GM12878 (cell line): ENCODE data around the gene ANKRD13D. TPM values are rescaled to one million over a fixed set of nuclear protein-coding genes. Genes with fewer than 3 reads are reported as not detected.

Experiments used
- ATAC-seq: fragments of 200-7000 bp; cut with Tn5 transposase; 3 replicates; pipeline ENCODE4 v1.9.1; 2020; ENCODE audit warnings: mild to moderate bottlenecking, moderate library complexity
- BruUV-seq: library from RNA; stranded (reverse); fragments of 400-500 nt; replicated peaks from 2 replicates; lab custom pipeline; 2021; lab: Mats Ljungman, UMichigan
- CTCF ChIA-PET: fragments of 300-600 bp; sonication (Branson Sonifier 250); formaldehyde crosslinking; extraction: SDS; loops from one replicate; lab custom pipeline; 2021; ENCODE audit warnings: inconsistent platforms; lab: Yijun Ruan, JAX
- POLR2A ChIA-PET: fragments of 350-600 bp; formaldehyde crosslinking; extraction: SDS; loops from one replicate; lab custom pipeline; 2021; ENCODE audit warnings: inconsistent platforms; lab: Charles Lee
- RAD21 ChIA-PET: fragments of 300-600 bp; sonication (Branson Sonifier 250); formaldehyde crosslinking; loops from one replicate; lab custom pipeline; 2023; ENCODE audit warnings: antibody characterized with exemption; ENCODE audit not compliant: unreplicated experiment; lab: Charles Lee
- SMC1A ChIA-PET: fragments of 300-600 bp; sonication (Branson Sonifier 250); formaldehyde crosslinking; loops from one replicate; lab custom pipeline; 2023; ENCODE audit not compliant: unreplicated experiment, uncharacterized antibody; lab: Charles Lee
- DNase-seq: peaks from one replicate; pipeline ENCODE4 v3.0.0-alpha.2; 2011; ENCODE audit warnings: low read depth, low spot score
- FAIRE-seq: peaks from 3 replicates; lab custom pipeline; 2011; peaks lifted over from hg19 to GRCh38; lab: Jason Lieb, UNC
- H2AFZ ChIP-seq: 2 replicates; pipeline ENCODE4 v1.6.0; 2011; ENCODE audit warnings: low read depth, low read length, control low read depth; ENCODE audit not compliant: control insufficient read depth
- H3K27ac ChIP-seq: 2 replicates; pipeline ENCODE4 v1.5.1; 2011; ENCODE audit warnings: control low read depth; ENCODE audit not compliant: control insufficient read depth, insufficient read depth
- H3K27me3 ChIP-seq, 2 experiments: replicated peaks in 1 of 2; 2 replicates each; pipeline versions ENCODE4 v1.6.0 to v1.6.1; 2011; ENCODE audit warnings: low read length in 1 of 2; ENCODE audit not compliant: control insufficient read depth in 2 of 2, insufficient read depth in 2 of 2
- H3K36me3 ChIP-seq, 2 experiments: 2 replicates each; pipeline ENCODE4 v1.5.1; 2011; ENCODE audit warnings: low read length in 1 of 2; ENCODE audit not compliant: control insufficient read depth in 2 of 2, insufficient read depth in 2 of 2
- H3K4me1 ChIP-seq: 2 replicates; pipeline ENCODE4 v1.6.1; 2011; ENCODE audit warnings: mild to moderate bottlenecking, low read length, moderate library complexity, mixed read lengths; ENCODE audit not compliant: control insufficient read depth, insufficient read depth
- H3K4me2 ChIP-seq: 2 replicates; pipeline ENCODE4 v1.6.0; 2011; ENCODE audit warnings: control low read depth; ENCODE audit not compliant: control insufficient read depth, insufficient read depth
- H3K4me3 ChIP-seq: fragments of 200-600 bp; sonication (generic); 2 replicates; pipeline ENCODE4 v1.5.1; 2016
- H3K79me2 ChIP-seq: 2 replicates; pipeline ENCODE4 v1.6.0; 2011; ENCODE audit warnings: low read length; ENCODE audit not compliant: control insufficient read depth, insufficient read depth
- H3K9ac ChIP-seq: 2 replicates; pipeline ENCODE4 v1.8.0; 2011; ENCODE audit warnings: low read length, control low read depth, mixed read lengths; ENCODE audit not compliant: control insufficient read depth, insufficient read depth
- H3K9me3 ChIP-seq: replicated peaks from 3 replicates; pipeline ENCODE4 v1.5.1; 2011; ENCODE audit warnings: mild to moderate bottlenecking, low read length; ENCODE audit not compliant: control insufficient read depth, insufficient read depth
- H4K20me1 ChIP-seq: 2 replicates; pipeline ENCODE4 v1.6.0; 2011; ENCODE audit not compliant: control insufficient read depth, insufficient read depth
- BCL11A ChIP-seq: IDR thresholded peaks from 2 replicates; pipeline ENCODE4 v1.6.1; 2011; ENCODE audit warnings: low read depth, low read length
- BHLHE40 ChIP-seq, 2 experiments: fragments of 450-650 bp in 1 of 2; IDR thresholded peaks; 2 replicates each; pipeline ENCODE4 v1.6.1; 2011 to 2017; ENCODE audit warnings: low read depth in 2 of 2, borderline replicate concordance in 1 of 2, improper control_type of control experiment in 1 of 2, low read length in 1 of 2, mild to moderate bottlenecking in 1 of 2
- CBFB ChIP-seq: IDR thresholded peaks from 2 replicates; pipeline ENCODE4 v1.6.1; 2016; ENCODE audit warnings: antibody characterized with exemption, low read depth
- CBX5 ChIP-seq: sonication (generic); IDR thresholded peaks from 2 replicates; pipeline ENCODE4 v1.6.1; 2016; ENCODE audit warnings: low read depth, moderate library complexity, mild to moderate bottlenecking, inconsistent platforms
- CREB1 ChIP-seq: IDR thresholded peaks from 2 replicates; pipeline ENCODE4 v1.6.1; 2012; ENCODE audit warnings: low read depth, mild to moderate bottlenecking, inconsistent platforms
- EGR1 ChIP-seq, 2 experiments: IDR thresholded peaks; 1 replicate in 1 of 2; 2 replicates in 1 of 2; pipeline ENCODE4 v1.6.1; 2011 to 2012; ENCODE audit warnings: low read depth in 2 of 2, low read length in 2 of 2, borderline replicate concordance in 1 of 2, mild to moderate bottlenecking in 1 of 2, moderate library complexity in 1 of 2
- FOXM1 ChIP-seq: IDR thresholded peaks from 2 replicates; pipeline ENCODE4 v1.6.1; 2012; ENCODE audit warnings: low read depth, mild to moderate bottlenecking, inconsistent platforms, low read length, moderate library complexity
- HDGF ChIP-seq: fragments of 450-650 bp; IDR thresholded peaks from 2 replicates; pipeline ENCODE4 v1.6.1; 2016; ENCODE audit warnings: antibody characterized with exemption
- MLLT1 ChIP-seq: fragments of 450-650 bp; IDR thresholded peaks from 2 replicates; pipeline ENCODE4 v1.6.1; 2016; ENCODE audit warnings: mild to moderate bottlenecking
- POLR2AphosphoS2 ChIP-seq: IDR thresholded peaks from 2 replicates; pipeline ENCODE4 v1.6.1; 2011; ENCODE audit warnings: low read depth, mild to moderate bottlenecking, low read length, improper control_type of control experiment, moderate library complexity
- RELA ChIP-seq: fragments of 450-650 bp; IDR thresholded peaks from 2 replicates; pipeline ENCODE4 v1.8.0; 2014; ENCODE audit warnings: borderline replicate concordance; ENCODE audit not compliant: partially characterized antibody
- SMAD5 ChIP-seq: IDR thresholded peaks from 2 replicates; pipeline ENCODE4 v1.6.1; 2016; ENCODE audit warnings: antibody characterized with exemption, low read depth
- STAT3 ChIP-seq: IDR thresholded peaks from 2 replicates; pipeline ENCODE4 v1.6.1; 2011; ENCODE audit warnings: low read depth, low read length, improper control_type of control experiment
- TBL1XR1 ChIP-seq: IDR thresholded peaks from 2 replicates; pipeline ENCODE4 v1.6.1; 2012; ENCODE audit warnings: low read depth, low read length, improper control_type of control experiment
- USF2 ChIP-seq: IDR thresholded peaks from 2 replicates; pipeline ENCODE4 v1.6.1; 2011; ENCODE audit warnings: low read depth, low read length, improper control_type of control experiment, borderline replicate concordance
- WRNIP1 ChIP-seq: IDR thresholded peaks from 2 replicates; pipeline ENCODE4 v1.6.1; 2011; ENCODE audit warnings: low read depth, low read length, improper control_type of control experiment, borderline replicate concordance
- ZBTB33 ChIP-seq: fragments of 450-650 bp; IDR thresholded peaks from 2 replicates; pipeline ENCODE4 v1.6.1; 2017; ENCODE audit warnings: mild to moderate bottlenecking
- ZNF207 ChIP-seq: fragments of 450-650 bp; IDR thresholded peaks from 2 replicates; pipeline ENCODE4 v1.6.1; 2014; ENCODE audit warnings: antibody characterized with exemption, mild to moderate bottlenecking, borderline replicate concordance
- WGBS: methylation state at CpG from one replicate; pipeline ENCODE4 v1.1.6; 2016; ENCODE audit warnings: low lambda C conversion rate; ENCODE audit not compliant: insufficient replicate concordance, insufficient coverage; ENCODE audit errors: missing lambda C conversion rate; 5-methylcytosine and 5-hydroxymethylcytosine counted together
- in situ Hi-C: fragments of 300-500 bp; cut with MboI; formaldehyde crosslinking; loops from 9 replicates; pipeline ENCODE4 v1.14.3; 2018; ENCODE audit warnings: mixed read lengths
- intact Hi-C: fragments of 100-400 bp; cut with micrococcal nuclease; formaldehyde crosslinking; loops from one replicate; pipeline ENCODE4 v1.14.2; 2022; ENCODE audit not compliant: unreplicated experiment
- polyA plus RNA-seq, 11 experiments: library from polyadenylated mRNA; depleted of rRNA in 4 of 11; unstranded in 6 of 11; stranded (reverse) in 5 of 11; fragments of >200 nt; fragmentation: Nextera tagmentation in 4 of 11; fragmentation: Illumina TruSeq in 1 of 11; extraction: Ambion mirVana in 4 of 11; extraction: Trizol in 1 of 11; gene quantifications; 1 replicate in 1 of 11; 2 replicates in 10 of 11; pipeline versions ENCODE4 v1.2.1 to v1.2.3, GENCODE V29; 2011 to 2016; ENCODE audit warnings: inconsistent platforms in 2 of 11, missing spikeins in 2 of 11, low read depth in 1 of 11
- total RNA-seq, 4 experiments: library from RNA; depleted of rRNA in 3 of 4; stranded (reverse); fragments of >200 nt in 3 of 4; fragmentation: Illumina TruSeq in 1 of 4; extraction: Trizol in 1 of 4; gene quantifications; 2 replicates each; pipeline versions ENCODE4 v1.2.1 to v1.2.3, GENCODE V29; 2013 to 2021

ANKRD13D gene
- total and polyA plus RNA-seq, 10 of the 15 experiments (the other 5 are each of a cell fraction or from before 2014, with no cell fraction given), result 2.0 to 56.2 (median 21.4) TPM

GRCh38 chr11:67240576-67241389 is 48.3 kb upstream of the ANKRD13D start:
- peaks cover 17% of the 10 kb centered on the region for H3K4me1 ChIP-seq
- WGBS, result 0% methylated on average over 16 of the region's 16 CpGs
- no peaks in the 10 kb centered on the region for H3K9me3 ChIP-seq
- DNase-seq (peak; percentile 76), ATAC-seq (peak; percentile 71), FAIRE-seq (peak; percentile 90)
- SMC1A ChIA-PET, result interaction anchor here (0.8 to 1.7 kb wide), 8 partner anchors 22 to 197 kb away, joined by 3 to 13 read pairs (median 4); partner anchors contain the start of gene PTPRCAP
- RAD21 ChIA-PET, result interaction anchor here (0.8 to 2.5 kb wide), 12 partner anchors 20 to 161 kb away, joined by 3 to 8 read pairs (median 4); partner anchors contain the start of genes POLD4 and RAD9A
- in situ Hi-C loops, result no loop called here
- POLR2A ChIA-PET, result interaction anchor here (0.7 to 2.6 kb wide), 13 partner anchors 13 to 161 kb away, joined by 3 to 13 read pairs (median 4); partner anchors contain the start of genes ANKRD13D, KDM2A, POLD4 and PPP1CA
- no peak overlapping the region for H2AFZ ChIP-seq
- peaks cover 6 to 27% of the 10 kb centered on the region in 2 experiments for H3K36me3 ChIP-seq
- peak overlapping the region; percentile 89 for H3K4me3 ChIP-seq
- intact Hi-C loops, result loop anchor here (10.0 kb wide), 1 partner anchor 156 kb away; no protein-coding TSS in a partner anchor
- peaks cover 59% of the 10 kb centered on the region for H3K79me2 ChIP-seq
- peaks cover 4% of the 10 kb centered on the region; the same call in 1 of the 2 replicates for H4K20me1 ChIP-seq
- H3K4me2 ChIP-seq, result peak overlapping the region; percentile 73
- peak overlapping the region; percentile 80 for H3K9ac ChIP-seq
- TSS peak; percentile 95 for BruUV-seq
- peak overlapping the region; percentile 90 for H3K27ac ChIP-seq
- H3K27me3 ChIP-seq, result no peaks in the 10 kb centered on the region
- CTCF ChIA-PET, result interaction anchor here (1.3 to 3.6 kb wide), 7 partner anchors 22 to 164 kb away, joined by 3 to 30 read pairs (median 5); no protein-coding TSS in a partner anchor
- TF ChIP-seq POLR2AphosphoS2 (no peak), SMAD5 (peak; percentile 53; the same call in 1 of the 2 replicates), CREB1 (peak; percentile 61; the same call in 1 of the 2 replicates), RELA (peak; percentile 88), ZNF207 (peak; percentile 21; the same call in 1 of the 2 replicates), FOXM1 (no peak; the same call in 1 of the 2 replicates), HDGF (no peak), TBL1XR1 (0 out of 2 replicates have a peak, but pooled peaks have one; percentile 15), BCL11A (peak; percentile 43; the same call in 1 of the 2 replicates), MLLT1 (peak; percentile 17; the same call in 1 of the 2 replicates), STAT3 (no peak), EGR1 (IDR thresholded peaks at IDR 0.05; ENCODE audit: borderline replicate concordance in 1 of 2, low read depth in 2 of 2, low read length in 2 of 2) (peak in 1 of 2 experiments; percentile 23; a peak in 1 of 3 replicates), USF2 (no peak; the same call in 1 of the 2 replicates), BHLHE40 (IDR thresholded peaks at IDR 0.05; ENCODE audit: borderline replicate concordance in 1 of 2, low read depth in 2 of 2, low read length in 1 of 2) (peak; percentile 36 to 38; a peak in 1 of 4 replicates), ZBTB33 (0 out of 2 replicates have a peak, but pooled peaks have one; percentile 4), WRNIP1 (no peak; the same call in 1 of the 2 replicates), CBFB (peak; percentile 37; the same call in 1 of the 2 replicates), CBX5 (peak; percentile 69; the same call in 1 of the 2 replicates)
